NOMO-1 treated with DMSO at 0.1 percent for 48 hours (cell line): ENCODE data around the gene SP6.

Experiments used
- DNase-seq: peaks from one replicate; lab custom pipeline; 2025; ENCODE audit not compliant: unreplicated experiment; lab: John Stamatoyannopoulos, UW

SP6 gene

DNA sequence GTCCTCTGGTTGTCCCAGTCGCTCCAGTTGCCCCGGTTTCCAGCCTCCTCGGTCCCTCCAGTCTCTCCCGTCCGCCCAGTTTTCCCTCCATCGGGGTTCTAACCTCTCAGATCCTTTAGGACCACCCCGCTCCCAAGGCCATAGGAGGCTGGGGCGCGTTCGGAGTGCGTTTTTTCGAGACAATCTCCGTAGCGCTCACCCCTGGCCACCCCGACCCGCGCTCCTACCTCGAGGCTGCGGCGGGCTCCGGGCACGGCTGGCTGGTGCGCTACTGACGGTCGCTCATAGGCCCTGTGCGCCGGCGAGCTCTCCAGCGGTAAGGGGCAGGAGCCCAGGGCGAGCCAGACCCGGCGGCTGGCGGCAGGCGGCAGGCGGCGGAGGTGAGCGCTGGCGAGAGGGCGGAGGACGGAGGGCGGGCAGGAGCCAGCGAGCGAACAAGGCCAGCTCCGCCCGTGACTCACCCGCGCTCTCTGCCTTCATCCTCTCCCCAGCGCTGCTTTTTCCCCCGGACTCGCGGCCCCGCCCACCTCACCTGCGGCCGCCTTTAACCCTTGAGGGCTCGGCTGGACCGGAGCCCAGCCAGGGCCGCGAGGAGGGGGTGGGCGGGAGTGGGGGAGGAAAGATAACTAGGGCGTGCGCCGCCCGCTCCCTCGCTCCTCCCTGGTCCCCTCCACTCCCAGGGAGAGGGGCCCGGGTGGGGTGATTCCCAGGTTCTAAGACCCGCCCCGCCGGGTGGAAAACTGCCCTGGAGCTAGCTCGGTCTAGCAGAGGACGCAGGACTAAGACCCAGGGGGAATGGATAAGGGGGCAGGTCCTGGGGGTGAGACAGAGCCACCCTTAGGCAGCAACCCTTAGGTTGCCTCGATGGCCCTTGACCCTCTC is at the start of gene SP6:
SP6 (minus strand) TSS at position 472 of the 882 bp plus-strand sequence. CDS start 2,734 bp downstream, outside the sequence.
- DNase-seq = peak; percentile 32

DNA sequence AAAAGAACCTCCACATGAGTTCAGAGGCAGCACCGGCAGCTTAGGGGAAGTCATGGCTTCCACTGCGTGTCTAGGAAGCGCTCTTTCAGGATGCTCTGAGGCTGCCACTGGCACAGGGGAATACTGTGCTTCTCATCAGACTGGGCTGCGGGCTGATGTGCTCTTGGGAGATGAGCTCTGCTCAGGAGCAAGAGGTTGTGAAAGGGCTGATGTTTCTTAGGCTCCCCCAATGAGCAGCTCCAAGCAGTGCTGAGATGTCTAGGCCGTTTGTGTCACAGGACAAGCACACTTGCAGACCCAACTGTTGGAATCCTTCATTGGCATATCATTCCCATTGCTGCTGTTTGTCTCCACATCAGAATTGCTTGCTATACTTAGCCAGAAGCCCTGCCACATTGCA is 48.7 kb upstream of the SP6 start:
- DNase-seq = no peak

DNA sequence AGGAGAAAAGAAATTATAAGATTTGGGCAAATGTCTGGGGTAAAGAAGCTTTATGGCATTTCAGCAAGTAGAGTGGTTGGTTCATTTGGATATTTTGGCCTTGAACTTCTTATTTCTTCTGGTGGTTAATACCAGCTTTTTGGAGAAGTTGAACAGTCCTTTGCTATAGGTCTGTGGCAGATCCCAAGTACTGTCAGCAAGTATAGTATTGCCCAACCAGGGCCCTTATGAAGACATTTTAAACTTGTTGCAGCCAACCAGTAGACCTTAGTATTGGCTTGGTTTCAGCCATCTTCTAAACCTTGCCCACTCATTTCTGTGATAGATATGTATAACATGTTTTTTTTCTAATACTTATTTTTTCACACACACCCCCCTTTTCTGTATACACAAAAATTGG is 47.3 kb upstream of the SP6 start:
- DNase-seq = peak; percentile 70

DNA sequence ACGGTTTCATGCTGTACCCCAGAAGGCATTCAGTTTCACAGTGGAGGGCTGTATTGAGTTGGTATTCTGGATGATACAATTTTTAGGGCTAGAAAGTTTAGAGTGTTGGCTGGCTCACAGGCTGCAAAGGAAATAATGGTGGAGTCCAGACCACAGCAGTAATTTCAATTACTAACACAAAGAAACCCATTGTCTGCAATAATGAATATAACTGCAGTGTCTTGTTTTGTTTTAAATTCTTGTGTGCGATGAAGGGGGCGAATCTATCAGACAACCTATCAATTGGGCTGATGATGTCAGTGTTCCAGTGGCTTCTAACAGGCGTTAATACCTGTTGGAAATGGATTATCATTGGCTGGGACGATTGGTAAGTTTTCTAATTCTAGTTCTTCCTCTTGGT is 46.6 kb upstream of the SP6 start:
- no peak for DNase-seq

DNA sequence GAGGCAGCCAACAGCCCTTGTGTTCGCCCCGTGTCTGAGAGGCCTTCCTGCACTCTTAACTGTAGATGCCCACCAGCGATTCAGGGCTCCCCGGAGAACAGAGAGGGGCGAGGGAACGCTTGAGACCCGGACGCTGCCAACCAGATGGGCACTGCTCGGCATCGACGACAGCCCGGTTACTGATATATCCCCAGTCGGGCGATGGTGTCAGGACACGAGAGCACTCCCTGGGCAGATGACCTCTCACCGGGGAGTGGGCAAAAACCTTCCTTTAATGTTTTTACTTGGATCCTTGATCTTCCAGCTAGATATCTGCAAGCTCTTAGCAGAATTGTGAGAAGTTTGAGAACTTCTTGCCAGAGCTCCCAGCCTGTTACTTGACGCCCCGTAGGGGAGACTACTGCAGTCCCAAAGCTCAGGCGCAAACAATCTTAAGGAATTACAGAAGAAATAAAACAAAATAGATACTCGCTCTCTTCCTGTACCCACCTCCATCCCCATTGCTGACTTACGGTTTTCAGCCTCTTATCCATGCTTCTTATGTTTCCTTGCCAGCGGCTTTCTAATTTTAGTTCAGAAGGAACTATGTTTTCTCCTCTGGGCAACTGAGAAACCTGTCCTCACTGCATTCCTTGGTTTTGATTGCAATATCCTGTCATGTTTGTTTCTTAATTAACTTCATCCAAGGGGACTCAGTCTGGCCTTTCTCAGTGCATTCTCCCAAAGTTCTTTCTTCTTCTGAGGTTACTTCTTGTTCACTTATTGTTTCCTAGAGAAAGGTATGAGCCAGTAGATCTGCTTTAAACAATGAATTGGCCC is 45.9 kb upstream of the SP6 start:
- peak; percentile 60 for DNase-seq

DNA sequence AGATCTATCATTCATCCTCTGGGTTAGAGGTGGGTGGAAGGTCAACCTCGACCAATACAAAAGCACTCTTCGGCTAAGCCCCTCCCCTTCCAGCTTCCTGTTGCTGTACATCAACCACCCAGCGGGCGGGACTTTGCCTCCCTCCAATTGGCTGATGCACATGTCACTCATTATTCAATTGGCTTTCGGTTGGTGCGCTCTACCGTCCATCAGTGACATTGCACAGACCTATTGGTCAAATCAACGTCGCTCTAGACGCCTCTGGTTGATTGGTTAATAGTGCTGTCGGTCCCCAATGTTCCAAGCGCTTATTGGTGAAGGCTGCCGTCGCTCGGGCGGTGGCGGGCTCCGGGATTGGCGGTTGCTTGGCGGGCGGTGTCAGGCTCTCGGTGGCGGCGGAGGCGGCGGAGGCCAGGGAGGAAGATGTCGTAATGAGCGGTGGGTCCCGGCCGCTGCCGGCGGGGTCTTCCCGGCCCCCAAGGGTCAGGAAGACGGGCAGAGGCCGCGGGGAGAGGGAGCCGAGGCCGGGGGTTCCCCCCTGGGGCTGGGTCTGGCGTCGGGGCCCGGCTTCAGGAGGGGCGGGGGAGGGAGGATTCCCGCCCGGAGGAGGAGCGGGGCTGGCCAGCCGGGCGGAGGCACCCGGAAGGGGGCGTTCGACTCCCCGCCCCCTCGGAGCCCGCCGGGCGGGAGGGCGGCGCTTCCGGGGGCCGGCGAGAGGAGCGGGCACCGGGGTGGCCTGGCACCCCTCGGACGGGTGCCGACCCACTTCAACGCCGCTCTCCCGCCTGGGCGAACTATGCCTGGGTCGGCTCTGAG is 45.1 kb upstream of the SP6 start, which contains the start of gene SP2:
SP2 (plus strand) TSS at position 381 of the 816 bp plus-strand sequence; CDS start at position 432, 51 bp downstream.
- peak; percentile 100 for DNase-seq

DNA sequence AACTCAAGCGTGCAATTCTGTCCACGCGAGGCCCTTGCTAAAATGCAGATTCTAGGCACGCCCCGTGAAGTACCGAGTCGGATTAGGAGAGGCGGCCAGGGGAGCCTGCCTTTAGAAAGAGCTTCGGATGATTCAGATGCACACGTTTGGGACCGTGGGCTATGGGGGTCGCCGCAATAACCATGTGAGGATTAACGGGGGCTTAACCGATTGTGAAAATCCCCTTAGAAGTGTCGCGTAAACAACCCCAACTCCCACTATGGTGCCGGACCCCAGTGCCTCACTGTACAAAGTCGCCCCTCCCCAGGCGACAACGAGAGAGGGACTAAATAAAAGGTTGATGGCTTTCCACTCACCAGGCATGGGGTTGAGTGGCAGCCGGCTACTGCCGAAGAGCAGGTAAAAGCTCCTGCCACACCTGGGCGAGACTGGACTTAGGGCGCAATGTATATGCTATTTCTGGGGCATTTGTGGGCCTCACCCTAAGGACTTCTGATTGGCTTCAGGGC is 44.4 kb upstream of the SP6 start:
- DNase-seq = peak; percentile 40

DNA sequence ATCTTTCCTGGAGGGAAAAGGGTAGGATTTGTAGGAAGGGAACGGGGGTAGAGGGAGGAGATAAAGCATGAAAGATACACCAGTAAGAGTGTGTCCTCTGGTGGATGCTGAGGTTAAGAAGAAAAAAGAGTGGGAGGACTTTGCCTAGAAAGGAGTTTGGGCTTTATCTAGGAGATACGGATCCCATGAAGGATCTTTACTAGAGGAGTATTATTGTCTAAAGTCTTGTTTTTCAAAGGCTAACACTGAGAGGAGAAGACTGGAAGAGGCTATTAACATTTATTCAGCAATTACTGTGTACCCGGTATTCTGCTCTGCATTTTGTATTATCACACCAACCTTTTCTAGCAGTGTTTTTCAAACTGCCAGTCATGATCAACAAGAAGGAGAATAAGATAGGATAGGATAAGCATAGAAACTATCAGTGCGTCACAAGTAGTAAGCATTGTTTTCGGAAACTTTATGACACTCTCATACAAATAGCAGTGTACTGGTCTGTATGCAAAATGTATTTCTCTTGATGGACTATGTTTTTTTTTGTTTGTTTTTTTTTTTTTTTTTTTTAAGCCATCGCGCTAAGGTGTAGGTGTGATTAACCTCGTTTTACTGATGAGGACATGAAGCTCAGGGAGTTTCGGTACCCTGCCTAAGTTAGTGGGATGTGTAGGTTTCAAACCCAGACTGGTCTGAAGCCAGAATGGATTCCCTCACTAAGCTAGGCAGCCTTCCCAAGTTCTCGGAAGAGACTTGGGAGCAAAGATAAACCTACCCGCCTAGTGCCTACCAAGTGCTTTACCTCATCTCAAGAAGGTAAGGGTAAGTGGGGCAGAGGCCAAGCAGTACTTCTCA is 43.8 kb upstream of the SP6 start:
- no peak for DNase-seq

DNA sequence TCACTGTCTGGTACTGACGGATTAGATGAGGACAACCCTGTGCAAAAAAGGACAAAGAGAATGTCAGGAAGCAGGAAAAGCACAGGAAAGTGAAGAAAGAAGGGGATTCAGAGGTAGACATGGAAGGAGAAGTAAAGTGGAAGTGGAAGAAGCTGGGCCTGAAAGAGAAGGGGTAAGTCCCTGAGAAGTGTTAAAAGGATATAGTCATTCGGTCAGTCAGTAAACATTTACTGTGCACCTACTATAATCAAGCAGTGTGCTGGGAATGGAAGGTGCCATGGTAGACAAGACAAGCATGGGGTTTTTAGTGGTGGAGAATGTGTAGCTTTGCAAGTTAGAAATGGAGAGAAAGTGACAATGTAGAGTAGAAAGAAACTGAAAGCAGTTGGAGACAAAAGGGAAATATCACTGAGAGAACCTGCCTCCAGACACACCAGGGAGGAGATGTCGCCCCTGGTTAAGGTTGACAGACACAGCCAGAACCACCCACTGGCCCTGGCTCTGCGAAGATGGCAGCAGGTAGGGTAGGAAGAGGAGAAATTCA is 40.7 kb upstream of the SP6 start:
- no peak for DNase-seq

DNA sequence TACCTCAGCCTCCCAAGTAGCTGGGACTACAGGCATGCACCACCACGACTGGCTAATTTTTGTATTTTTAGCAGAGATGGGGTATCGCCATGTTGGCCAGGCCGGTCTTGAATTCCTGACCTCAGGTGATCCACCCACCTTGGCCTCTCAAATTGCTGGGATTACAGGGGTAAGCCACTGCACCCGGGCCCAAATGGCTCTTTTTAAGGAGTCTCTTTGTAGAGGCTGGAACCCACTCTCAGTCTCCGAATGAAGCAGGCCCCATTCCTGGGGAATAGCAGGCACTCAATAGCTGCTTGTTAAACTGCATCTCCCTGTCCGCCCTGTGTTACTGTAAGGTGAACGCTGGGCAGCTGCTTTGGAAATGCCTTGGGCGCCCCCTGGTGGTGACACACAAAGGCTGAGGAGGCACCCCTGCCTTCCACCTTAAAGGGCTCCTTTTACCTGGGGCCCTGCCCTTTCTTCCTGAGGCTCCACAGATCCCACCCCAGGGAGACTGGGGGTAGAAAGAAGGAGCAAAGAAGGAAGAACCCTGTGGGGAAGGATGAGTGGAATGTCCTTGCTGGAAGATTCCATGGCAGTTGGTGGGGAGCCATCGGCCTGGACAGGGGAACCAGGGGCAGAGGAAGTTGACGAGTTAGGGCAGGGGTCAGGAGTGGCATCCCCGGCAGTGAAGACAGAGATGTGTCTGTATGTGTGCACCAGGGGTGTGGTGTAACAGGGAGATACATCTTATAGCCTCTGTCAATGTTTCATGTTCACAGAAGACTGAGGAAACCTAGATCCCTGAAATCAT is 39.0 kb upstream of the SP6 start:
- peak; percentile 78 for DNase-seq

DNA sequence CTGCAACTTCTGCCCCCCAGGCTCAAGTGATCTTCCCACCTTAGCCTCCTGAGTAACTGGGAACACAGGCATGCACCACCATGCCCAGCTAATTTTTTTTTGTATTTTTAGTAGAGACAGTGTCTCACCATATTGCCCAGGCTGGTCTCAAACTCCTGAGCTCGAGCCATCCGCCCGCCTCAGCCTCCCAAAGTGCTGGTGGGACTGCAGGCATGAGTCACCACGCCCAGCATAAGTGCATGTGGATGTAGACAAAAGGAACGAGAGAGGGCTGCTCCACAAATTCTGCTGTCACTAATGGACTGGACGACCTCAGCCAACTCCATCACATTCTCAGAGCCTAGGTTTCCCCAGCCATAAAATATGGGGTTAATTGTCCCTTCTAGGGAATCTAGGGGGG is 37.3 kb upstream of the SP6 start:
- DNase-seq = no peak

DNA sequence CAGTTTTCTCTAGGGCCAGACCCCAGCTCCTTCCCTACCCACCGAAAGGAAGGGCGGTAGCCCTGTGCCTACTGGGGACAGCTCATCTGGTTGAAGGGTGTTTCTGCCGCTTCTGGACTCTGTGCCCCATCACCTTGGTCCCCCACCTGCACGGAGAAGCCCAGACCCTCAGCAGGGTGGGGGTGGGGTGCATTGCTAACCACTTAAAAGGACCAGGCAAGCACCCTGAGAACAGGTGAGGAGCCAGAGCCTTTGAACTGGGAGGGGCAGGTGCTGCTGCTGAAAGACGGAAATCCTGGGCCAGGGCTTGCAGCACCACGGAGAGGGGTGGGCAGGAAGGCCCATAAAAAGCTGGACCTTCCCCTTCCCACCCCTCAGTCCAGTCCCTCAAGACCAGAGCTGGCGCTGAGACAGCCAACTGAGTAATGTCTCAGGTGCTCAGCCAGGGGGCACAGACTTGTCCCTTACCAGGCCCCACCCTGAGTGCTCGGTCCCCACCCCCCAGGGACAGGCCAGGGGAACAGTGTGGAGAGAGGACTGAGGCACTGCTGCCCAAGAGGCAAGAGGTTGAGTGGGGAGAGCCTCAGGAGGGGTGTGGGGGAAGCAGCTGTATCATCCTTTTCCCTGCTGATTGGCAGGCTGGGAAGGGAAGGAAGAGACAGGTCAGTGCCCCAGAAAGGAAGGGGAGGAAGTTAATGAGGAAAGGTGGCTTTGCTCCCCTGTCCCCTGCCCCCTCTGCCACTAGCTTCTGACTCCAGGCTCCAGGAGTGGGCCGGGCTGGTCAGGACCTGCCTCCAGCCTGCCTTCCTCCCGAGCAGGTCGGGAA is 34.2 kb upstream of the SP6 start:
- no peak for DNase-seq

DNA sequence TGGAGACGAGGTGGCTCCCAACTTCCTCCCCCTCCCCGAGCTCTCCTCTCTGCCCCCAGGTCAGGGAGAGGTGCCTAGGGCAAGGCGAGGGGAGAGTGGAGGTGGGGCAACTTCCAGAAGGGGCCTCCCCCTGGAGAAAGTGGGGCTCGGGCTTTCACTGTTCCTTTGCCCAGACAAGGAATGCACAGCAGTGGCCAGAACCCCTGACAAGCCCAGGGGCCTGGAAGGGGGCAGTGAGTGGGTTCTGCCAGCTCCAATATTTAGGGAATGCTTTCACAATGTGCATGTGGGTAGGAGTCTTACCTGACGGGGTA is 33.4 kb upstream of the SP6 start:
- DNase-seq = no peak

DNA sequence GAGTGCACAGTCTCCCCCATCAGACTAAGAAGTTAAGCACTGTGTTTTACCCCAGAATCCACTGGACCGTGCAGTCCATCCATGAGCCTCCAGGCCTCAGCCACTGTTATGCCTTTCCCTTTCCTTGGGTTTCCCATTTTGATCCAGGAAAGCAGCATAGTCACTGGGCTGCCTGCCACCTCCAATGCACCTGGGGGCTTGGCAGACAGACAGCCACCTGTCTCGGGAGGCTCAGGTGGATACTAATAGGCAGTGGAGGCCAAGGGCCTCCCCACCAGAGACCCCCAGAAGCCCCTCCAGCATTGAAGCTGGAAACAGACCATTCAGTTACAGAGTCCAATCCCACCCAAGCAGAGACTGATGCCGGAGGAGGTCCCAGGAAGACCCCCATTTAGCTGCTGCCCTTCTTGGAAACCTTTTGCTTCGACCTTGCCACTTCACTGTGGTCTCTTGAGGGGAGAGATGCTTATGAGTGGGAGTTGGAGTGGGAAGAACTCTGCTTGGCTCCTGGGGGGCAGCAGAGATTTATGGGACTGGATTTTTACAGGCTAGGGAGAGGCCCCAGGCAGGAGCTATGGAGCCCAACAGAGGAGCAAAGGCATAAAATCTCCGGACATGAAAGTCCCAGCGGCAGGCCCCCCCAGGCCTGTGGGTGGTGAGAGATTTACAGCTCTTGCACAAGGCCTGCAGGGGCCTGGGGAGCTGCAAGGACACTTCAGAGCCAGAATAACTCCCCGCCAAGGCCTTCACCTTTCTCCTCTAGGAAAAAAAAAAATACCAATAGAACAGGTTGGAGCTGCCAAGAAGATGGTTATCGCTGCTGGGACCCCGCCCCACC is 32.8 kb upstream of the SP6 start:
- no peak for DNase-seq

DNA sequence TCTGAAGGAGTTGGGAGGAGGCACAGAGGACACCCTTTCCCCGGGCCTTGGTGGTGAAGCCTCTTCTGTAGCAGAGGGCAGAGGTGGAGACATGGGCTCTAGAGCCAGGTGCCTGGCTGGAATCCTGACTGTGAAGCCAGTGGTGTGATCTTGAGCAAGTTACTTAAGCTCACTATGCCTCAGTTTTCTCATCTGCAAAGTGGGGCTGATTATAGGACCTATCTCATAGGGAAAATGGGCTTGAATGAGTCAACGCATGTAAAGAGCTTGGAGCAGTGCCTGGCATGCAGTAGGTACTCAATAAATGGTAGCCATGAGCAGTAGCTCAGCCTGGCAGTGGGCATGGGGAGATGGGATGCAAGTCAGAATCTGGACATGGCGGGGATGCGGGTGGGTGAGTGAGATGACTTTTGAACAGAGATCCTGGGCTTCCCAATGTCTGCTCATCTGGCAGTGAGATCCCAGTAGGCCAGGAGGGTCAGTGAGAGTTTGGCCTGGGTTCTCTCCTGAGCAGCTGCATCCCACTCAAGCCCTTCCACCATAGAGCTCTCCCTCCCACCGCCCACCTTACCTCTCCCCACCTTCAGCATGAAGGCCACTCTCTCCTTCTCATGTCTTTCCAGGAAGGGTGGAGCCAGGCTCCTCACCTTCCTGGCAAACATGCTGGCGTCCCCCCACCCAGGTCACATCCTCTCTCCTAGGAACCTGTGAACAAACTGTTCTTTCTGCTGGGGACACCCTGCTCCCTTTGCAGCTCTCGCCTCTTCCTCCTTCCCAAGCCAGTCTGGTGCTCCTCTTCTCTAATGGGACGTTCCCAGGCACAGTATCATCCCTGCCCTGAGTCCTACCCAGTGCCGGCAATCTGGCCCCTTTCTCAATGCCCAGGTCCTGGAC is 32.0 kb upstream of the SP6 start:
- DNase-seq = no peak

DNA sequence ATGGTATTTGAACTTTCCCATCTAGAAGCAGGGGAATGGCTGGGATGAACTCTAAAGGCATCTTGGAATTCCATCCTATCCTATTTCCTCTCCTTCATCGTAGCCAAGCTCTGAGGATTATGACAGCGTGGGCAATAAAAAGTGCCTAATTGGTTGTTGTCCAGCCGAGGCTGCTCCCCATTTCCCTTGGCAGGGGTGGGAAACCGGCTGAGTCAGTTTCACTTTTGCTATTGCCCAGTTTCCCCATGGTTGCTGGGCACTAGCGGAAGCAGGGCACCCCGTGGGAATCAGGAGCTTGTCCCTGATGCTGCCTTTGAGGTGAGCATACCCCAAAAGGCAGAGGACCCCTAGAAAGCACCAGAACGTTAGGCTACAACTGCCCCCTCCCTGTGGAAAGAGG is 31.3 kb upstream of the SP6 start:
- DNase-seq = no peak
